AG04450 (cell line): ENCODE measurements around the gene OR4A15. TPM values are rescaled to one million over a fixed set of nuclear protein-coding genes. Genes with fewer than 3 reads are reported as not detected.

Experiments used
- CTCF ChIA-PET: fragments of 300-600, 350-600 bp; formaldehyde crosslinking; extraction: SDS; loops from one replicate; lab custom pipeline; 2022; ENCODE audit warnings: antibody characterized with exemption, inconsistent platforms; lab: Charles Lee
- POLR2A ChIA-PET: fragments of 350-600 bp; formaldehyde crosslinking; extraction: SDS; loops from one replicate; lab custom pipeline; 2021; ENCODE audit warnings: antibody characterized with exemption, inconsistent platforms; lab: Yijun Ruan, JAX
- DNase-seq: peaks from one replicate; pipeline ENCODE4 v3.0.0-alpha.2; 2011; ENCODE audit warnings: low read depth, low spot score
- H3K27ac ChIP-seq: one replicate; pipeline ENCODE4 v1.5.1; 2012; ENCODE audit warnings: low read depth, low read length, control low read depth
- H3K27me3 ChIP-seq: one replicate; pipeline ENCODE4 v1.6.0; 2012; ENCODE audit warnings: low read length; ENCODE audit not compliant: control insufficient read depth, insufficient read depth
- H3K4me3 ChIP-seq: 2 replicates; pipeline ENCODE4 v1.5.1; 2011; ENCODE audit warnings: mild to moderate bottlenecking, low read depth, low read length, control low read depth
- H3K9me3 ChIP-seq: 2 replicates; pipeline ENCODE4 v1.5.1; 2012; ENCODE audit warnings: low read length; ENCODE audit not compliant: control insufficient read depth, insufficient read depth
- CTCF ChIP-seq: IDR thresholded peaks from 2 replicates; pipeline ENCODE4 v1.5.1; 2011; ENCODE audit warnings: low read depth, low read length, control low read depth, inconsistent platforms
- polyA plus RNA-seq: library from polyadenylated mRNA; depleted of rRNA; stranded (reverse); fragments of >200 nt; gene quantifications from 2 replicates; pipeline ENCODE4 v1.2.3, GENCODE V29; 2011; rRNA removed
- small RNA-seq: library from RNA; depleted of rRNA; stranded (forward); fragments of <200 nt; gene quantifications from one replicate; pipeline ENCODE3, GENCODE V24; 2012; ENCODE audit warnings: low read depth; ENCODE audit not compliant: insufficient read length

The OR4A15 gene
- polyA plus RNA-seq, 1 experiment = not detected

- Histone ChIP-seq H3K4me3 (no peak overlapping the region), H3K9me3 (peaks cover 19% of the 10 kb centered on the region), H3K27ac (no peak overlapping the region), H3K27me3 (no peaks in the 10 kb centered on the region)
- no peak for TF ChIP-seq CTCF
- CTCF ChIA-PET = no interaction called here
- DNase-seq = no peak
- POLR2A ChIA-PET = no interaction called here
These were observed 10.1 kb upstream of the OR4A15 start for GRCh38 chr11:55357560-55358184.

- POLR2A ChIA-PET = no interaction called here
- Histone ChIP-seq H3K9me3 (peaks cover 13% of the 10 kb centered on the region), H3K4me3 (no peak overlapping the region), H3K27me3 (no peaks in the 10 kb centered on the region), H3K27ac (no peak overlapping the region)
- TF ChIP-seq CTCF = no peak
- DNase-seq = no peak
- CTCF ChIA-PET = no interaction called here
These were observed 33.2 kb downstream of the OR4A15 start for GRCh38 chr11:55401011-55401410.

Small RNA genes within 50 kb of the gene (small RNA-seq; reads per million reads assigned to genes)
- gene OR4X7P = not detected

Other genes with a start within 250 kb of the OR4A15 start
- gene TRIM48, start 105.8 kb upstream of the OR4A15 start, polyA plus RNA-seq = not detected in 2 replicates
- not detected in 2 replicates for gene OR4A16, start 24.8 kb upstream of the OR4A15 start, polyA plus RNA-seq
- not detected in 2 replicates for gene OR4C15, start 186.5 kb downstream of the OR4A15 start, polyA plus RNA-seq
- gene OR4C16, start 204.2 kb downstream of the OR4A15 start, polyA plus RNA-seq = not detected in 2 replicates
- not detected in 2 replicates for gene OR4C11, start 239.7 kb downstream of the OR4A15 start, polyA plus RNA-seq